ENCODE data around the gene MYO5A.

- TF ChIP-seq, protein P1, sequence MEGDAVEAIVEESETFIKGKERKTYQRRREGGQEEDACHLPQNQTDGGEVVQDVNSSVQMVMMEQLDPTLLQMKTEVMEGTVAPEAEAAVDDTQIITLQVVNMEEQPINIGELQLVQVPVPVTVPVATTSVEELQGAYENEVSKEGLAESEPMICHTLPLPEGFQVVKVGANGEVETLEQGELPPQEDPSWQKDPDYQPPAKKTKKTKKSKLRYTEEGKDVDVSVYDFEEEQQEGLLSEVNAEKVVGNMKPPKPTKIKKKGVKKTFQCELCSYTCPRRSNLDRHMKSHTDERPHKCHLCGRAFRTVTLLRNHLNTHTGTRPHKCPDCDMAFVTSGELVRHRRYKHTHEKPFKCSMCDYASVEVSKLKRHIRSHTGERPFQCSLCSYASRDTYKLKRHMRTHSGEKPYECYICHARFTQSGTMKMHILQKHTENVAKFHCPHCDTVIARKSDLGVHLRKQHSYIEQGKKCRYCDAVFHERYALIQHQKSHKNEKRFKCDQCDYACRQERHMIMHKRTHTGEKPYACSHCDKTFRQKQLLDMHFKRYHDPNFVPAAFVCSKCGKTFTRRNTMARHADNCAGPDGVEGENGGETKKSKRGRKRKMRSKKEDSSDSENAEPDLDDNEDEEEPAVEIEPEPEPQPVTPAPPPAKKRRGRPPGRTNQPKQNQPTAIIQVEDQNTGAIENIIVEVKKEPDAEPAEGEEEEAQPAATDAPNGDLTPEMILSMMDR (optimal IDR thresholded peaks at IDR 0.05 in 1 of 3, IDR thresholded peaks at IDR 0.05 in 1 of 3, conservative IDR thresholded peaks at IDR 0.05 in 1 of 3; ENCODE audit: extremely low read depth in 1 of 3, insufficient read depth in 2 of 3, low read length in 3 of 3), result no peak
- TF ChIP-seq EZH2 (IDR thresholded peaks at IDR 0.05; ENCODE audit: low read length), result no peak
Measured at GRCh38 chr15:52540374-52541012, 11.8 kb upstream of the MYO5A start.
